Smooth muscle cell of the brain vasculature (primary cell): ENCODE measurements around the gene HAO2.

ENCODE experiments used
- DNase-seq: peaks from one replicate; pipeline ENCODE4 v3.0.0-alpha.2; 2012; ENCODE audit warnings: low read depth, low spot score

HAO2 gene

DNA sequence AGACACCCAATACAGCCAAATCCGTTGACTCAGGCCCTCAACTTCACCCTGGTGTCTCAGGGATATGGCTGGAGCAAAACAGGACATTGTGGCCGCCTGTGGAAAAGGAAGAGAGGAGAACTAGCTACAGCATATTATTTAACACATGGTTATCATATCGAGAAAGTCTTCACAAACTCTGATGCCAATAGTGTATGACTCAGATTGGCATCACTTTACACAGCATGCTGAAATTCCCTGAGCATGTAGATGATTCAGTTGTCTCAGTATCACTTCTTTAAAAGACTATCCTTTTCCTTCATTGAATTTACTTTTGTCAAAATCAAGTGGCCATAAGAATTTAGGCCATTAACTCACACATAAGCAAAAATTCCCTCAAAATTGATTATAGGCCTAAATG is 66.5 kb downstream of the HAO2 start:
- DNase-seq: no peak

DNA sequence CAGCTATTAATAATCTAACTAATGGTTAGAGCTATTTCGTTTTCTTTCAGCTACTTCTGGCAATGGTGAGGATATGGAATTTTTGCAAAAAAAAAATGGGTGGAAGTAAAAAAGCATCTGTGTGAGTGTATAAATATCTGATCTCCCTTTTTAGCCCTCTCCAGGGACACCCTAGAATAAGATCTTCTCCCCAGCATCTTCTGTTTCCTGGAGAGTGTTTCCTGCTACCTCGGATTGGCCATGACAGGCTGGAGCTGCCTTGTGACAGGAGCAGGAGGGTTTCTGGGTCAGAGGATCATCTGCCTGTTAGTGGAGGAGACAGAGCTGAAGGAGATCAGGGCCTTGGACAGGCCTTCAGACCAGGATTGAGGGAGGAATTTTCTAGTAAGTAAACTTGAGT is 70.2 kb downstream of the HAO2 start:
- DNase-seq: no peak

DNA sequence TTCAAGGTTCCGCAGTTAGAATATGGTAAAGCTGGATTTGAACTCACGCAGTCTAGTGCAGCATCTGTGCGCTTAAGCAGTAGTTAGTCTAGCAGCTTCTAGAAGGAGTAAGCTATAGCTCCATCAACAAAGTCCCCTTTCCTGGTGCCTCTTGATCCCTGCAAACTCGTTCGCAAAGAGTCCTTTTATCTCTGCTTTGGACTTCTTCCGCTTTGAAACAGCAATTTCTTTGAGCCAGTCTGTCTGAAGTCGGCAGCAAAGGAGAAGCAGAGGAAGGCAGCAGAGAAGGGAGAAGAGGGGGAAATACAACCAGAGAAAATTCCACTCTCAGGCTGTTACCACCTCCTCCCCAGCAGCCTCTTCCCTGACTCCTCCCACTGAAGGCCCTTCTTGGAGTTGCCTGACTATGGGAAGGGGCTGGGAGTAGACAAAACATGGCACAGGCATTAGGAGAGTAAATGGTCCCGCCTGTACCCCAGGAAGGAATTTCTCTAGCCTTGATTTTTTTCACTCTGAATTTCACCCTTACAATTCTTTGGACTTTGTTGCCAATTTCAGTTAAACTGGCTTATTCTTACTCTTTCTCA is 72.2 kb downstream of the HAO2 start:
- no peak for DNase-seq

DNA sequence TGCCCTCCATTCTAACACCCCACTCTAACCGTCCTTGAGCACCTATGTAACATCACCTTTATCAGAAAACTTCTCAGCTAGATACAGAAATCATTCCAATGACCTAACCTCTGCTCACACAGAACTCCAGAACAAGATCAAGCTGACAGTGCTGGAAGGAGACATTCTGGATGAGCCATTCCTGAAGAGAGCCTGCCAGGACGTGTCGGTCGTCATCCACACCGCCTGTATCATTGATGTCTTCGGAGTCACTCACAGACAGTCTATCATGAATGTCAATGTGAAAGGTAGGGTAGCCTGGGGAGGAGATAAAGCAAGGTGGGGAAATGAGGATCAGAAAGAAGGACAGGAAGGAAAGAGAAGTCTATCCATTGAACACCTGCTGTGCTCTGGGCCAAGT is 74.2 kb downstream of the HAO2 start:
- DNase-seq: no peak
